ENCODE measurements around the gene PLEKHA4.
"Not testable (repeated sequence)": the region's sequence is repeated elsewhere in the genome, so short reads cannot be mapped to it uniquely, and the experiment has no call there.

DNA sequence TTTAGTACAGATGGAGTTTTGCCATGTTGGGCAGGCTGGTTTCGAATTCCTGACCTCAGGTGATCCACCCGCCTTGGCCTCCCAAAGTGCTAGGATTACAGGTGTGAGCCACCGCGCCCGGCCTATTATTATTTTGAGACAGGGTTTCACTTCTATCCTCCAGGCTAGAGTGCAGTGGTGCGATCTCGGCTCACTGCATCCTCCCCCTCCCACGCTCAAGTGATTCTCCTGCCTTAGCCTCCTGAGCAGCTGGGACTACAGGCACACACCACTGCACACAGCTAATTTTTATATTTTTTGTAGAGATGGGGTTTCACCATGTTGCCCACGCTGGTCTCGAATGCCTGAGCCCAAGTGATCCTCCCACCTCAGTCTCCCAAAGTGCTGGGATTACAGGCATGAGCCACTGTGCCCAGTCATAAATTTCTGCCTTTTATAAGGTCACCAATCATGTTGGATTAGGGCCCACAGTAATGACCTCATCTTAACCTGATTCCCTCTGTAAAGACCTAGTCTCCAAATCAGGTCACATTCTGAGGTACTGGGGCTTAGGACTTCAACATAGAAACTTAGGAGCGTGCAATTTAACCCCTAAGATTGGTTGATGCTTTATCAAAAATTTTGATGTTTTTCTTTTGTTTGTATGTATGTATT, 41.1 kb upstream of the PLEKHA4 start:
- TF ChIP-seq, protein P1, sequence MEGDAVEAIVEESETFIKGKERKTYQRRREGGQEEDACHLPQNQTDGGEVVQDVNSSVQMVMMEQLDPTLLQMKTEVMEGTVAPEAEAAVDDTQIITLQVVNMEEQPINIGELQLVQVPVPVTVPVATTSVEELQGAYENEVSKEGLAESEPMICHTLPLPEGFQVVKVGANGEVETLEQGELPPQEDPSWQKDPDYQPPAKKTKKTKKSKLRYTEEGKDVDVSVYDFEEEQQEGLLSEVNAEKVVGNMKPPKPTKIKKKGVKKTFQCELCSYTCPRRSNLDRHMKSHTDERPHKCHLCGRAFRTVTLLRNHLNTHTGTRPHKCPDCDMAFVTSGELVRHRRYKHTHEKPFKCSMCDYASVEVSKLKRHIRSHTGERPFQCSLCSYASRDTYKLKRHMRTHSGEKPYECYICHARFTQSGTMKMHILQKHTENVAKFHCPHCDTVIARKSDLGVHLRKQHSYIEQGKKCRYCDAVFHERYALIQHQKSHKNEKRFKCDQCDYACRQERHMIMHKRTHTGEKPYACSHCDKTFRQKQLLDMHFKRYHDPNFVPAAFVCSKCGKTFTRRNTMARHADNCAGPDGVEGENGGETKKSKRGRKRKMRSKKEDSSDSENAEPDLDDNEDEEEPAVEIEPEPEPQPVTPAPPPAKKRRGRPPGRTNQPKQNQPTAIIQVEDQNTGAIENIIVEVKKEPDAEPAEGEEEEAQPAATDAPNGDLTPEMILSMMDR (IDR thresholded peaks at IDR 0.05) = not testable (repeated sequence)
- TF ChIP-seq POLR2AphosphoS5, POLR2A (IDR thresholded peaks at IDR 0.05): not testable (repeated sequence)

Data from transverse colon (tissue), 4 donors.